GM12878 (cell line): ENCODE data around the gene DEGS2. TPM values are rescaled to one million over a fixed set of nuclear protein-coding genes. Genes with fewer than 3 reads are reported as not detected.

Source experiments
- ATAC-seq: fragments of 200-7000 bp; cut with Tn5 transposase; 3 replicates; pipeline ENCODE4 v1.9.1; 2020; ENCODE audit warnings: mild to moderate bottlenecking, moderate library complexity
- BruUV-seq: library from RNA; stranded (reverse); fragments of 400-500 nt; replicated peaks from 2 replicates; lab custom pipeline; 2021; lab: Mats Ljungman, UMichigan
- CTCF ChIA-PET: fragments of 300-600 bp; sonication (Branson Sonifier 250); formaldehyde crosslinking; extraction: SDS; loops from one replicate; lab custom pipeline; 2021; ENCODE audit warnings: inconsistent platforms; lab: Yijun Ruan, JAX
- POLR2A ChIA-PET: fragments of 350-600 bp; formaldehyde crosslinking; extraction: SDS; loops from one replicate; lab custom pipeline; 2021; ENCODE audit warnings: inconsistent platforms; lab: Charles Lee
- RAD21 ChIA-PET: fragments of 300-600 bp; sonication (Branson Sonifier 250); formaldehyde crosslinking; loops from one replicate; lab custom pipeline; 2023; ENCODE audit warnings: antibody characterized with exemption; ENCODE audit not compliant: unreplicated experiment; lab: Charles Lee
- SMC1A ChIA-PET: fragments of 300-600 bp; sonication (Branson Sonifier 250); formaldehyde crosslinking; loops from one replicate; lab custom pipeline; 2023; ENCODE audit not compliant: unreplicated experiment, uncharacterized antibody; lab: Charles Lee
- DNase-seq: peaks from one replicate; pipeline ENCODE4 v3.0.0-alpha.2; 2011; ENCODE audit warnings: low read depth, low spot score
- FAIRE-seq: peaks from 3 replicates; lab custom pipeline; 2011; peaks lifted over from hg19 to GRCh38; lab: Jason Lieb, UNC
- H2AFZ ChIP-seq: 2 replicates; pipeline ENCODE4 v1.6.0; 2011; ENCODE audit warnings: low read depth, low read length, control low read depth; ENCODE audit not compliant: control insufficient read depth
- H3K27ac ChIP-seq: 2 replicates; pipeline ENCODE4 v1.5.1; 2011; ENCODE audit warnings: control low read depth; ENCODE audit not compliant: control insufficient read depth, insufficient read depth
- H3K27me3 ChIP-seq, 2 experiments: replicated peaks in 1 of 2; 2 replicates each; pipeline versions ENCODE4 v1.6.0 to v1.6.1; 2011; ENCODE audit warnings: low read length in 1 of 2; ENCODE audit not compliant: control insufficient read depth in 2 of 2, insufficient read depth in 2 of 2
- H3K36me3 ChIP-seq, 2 experiments: 2 replicates each; pipeline ENCODE4 v1.5.1; 2011; ENCODE audit warnings: low read length in 1 of 2; ENCODE audit not compliant: control insufficient read depth in 2 of 2, insufficient read depth in 2 of 2
- H3K4me1 ChIP-seq: 2 replicates; pipeline ENCODE4 v1.6.1; 2011; ENCODE audit warnings: mild to moderate bottlenecking, low read length, moderate library complexity, mixed read lengths; ENCODE audit not compliant: control insufficient read depth, insufficient read depth
- H3K4me2 ChIP-seq: 2 replicates; pipeline ENCODE4 v1.6.0; 2011; ENCODE audit warnings: control low read depth; ENCODE audit not compliant: control insufficient read depth, insufficient read depth
- H3K4me3 ChIP-seq: fragments of 200-600 bp; sonication (generic); 2 replicates; pipeline ENCODE4 v1.5.1; 2016
- H3K79me2 ChIP-seq: 2 replicates; pipeline ENCODE4 v1.6.0; 2011; ENCODE audit warnings: low read length; ENCODE audit not compliant: control insufficient read depth, insufficient read depth
- H3K9ac ChIP-seq: 2 replicates; pipeline ENCODE4 v1.8.0; 2011; ENCODE audit warnings: low read length, control low read depth, mixed read lengths; ENCODE audit not compliant: control insufficient read depth, insufficient read depth
- H3K9me3 ChIP-seq: replicated peaks from 3 replicates; pipeline ENCODE4 v1.5.1; 2011; ENCODE audit warnings: mild to moderate bottlenecking, low read length; ENCODE audit not compliant: control insufficient read depth, insufficient read depth
- H4K20me1 ChIP-seq: 2 replicates; pipeline ENCODE4 v1.6.0; 2011; ENCODE audit not compliant: control insufficient read depth, insufficient read depth
- ESRRA ChIP-seq: IDR thresholded peaks from 2 replicates; pipeline ENCODE4 v1.6.1; 2012; ENCODE audit warnings: mild to moderate bottlenecking, low read length, improper control_type of control experiment
- KDM1A ChIP-seq: fragments of 200-600 bp; sonication (generic); IDR thresholded peaks from 2 replicates; pipeline ENCODE4 v1.6.1; 2016; ENCODE audit warnings: borderline replicate concordance
- SMAD1 ChIP-seq: fragments of 450-650 bp; IDR thresholded peaks from 2 replicates; pipeline ENCODE4 v1.6.1; 2018; ENCODE audit warnings: mild to moderate bottlenecking, low read depth; ENCODE audit not compliant: partially characterized antibody
- USF2 ChIP-seq: IDR thresholded peaks from 2 replicates; pipeline ENCODE4 v1.6.1; 2011; ENCODE audit warnings: low read depth, low read length, improper control_type of control experiment, borderline replicate concordance
- whole genome bisulfite sequencing: methylation state at CpG from one replicate; pipeline ENCODE4 v1.1.6; 2016; ENCODE audit warnings: low lambda C conversion rate; ENCODE audit not compliant: insufficient replicate concordance, insufficient coverage; ENCODE audit errors: missing lambda C conversion rate; 5-methylcytosine and 5-hydroxymethylcytosine counted together
- in situ Hi-C: fragments of 300-500 bp; cut with MboI; formaldehyde crosslinking; loops from 9 replicates; pipeline ENCODE4 v1.14.3; 2018; ENCODE audit warnings: mixed read lengths
- intact Hi-C: fragments of 100-400 bp; cut with micrococcal nuclease; formaldehyde crosslinking; loops from one replicate; pipeline ENCODE4 v1.14.2; 2022; ENCODE audit not compliant: unreplicated experiment
- polyA plus RNA-seq, 11 experiments: library from polyadenylated mRNA; depleted of rRNA in 4 of 11; unstranded in 6 of 11; stranded (reverse) in 5 of 11; fragments of >200 nt; fragmentation: Nextera tagmentation in 4 of 11; fragmentation: Illumina TruSeq in 1 of 11; extraction: Ambion mirVana in 4 of 11; extraction: Trizol in 1 of 11; gene quantifications; 1 replicate in 1 of 11; 2 replicates in 10 of 11; pipeline versions ENCODE4 v1.2.1 to v1.2.3, GENCODE V29; 2011 to 2016; ENCODE audit warnings: inconsistent platforms in 2 of 11, missing spikeins in 2 of 11, low read depth in 1 of 11
- total RNA-seq, 4 experiments: library from RNA; depleted of rRNA in 3 of 4; stranded (reverse); fragments of >200 nt in 3 of 4; fragmentation: Illumina TruSeq in 1 of 4; extraction: Trizol in 1 of 4; gene quantifications; 2 replicates each; pipeline versions ENCODE4 v1.2.1 to v1.2.3, GENCODE V29; 2013 to 2021

DEGS2 gene
- total and polyA plus RNA-seq, 10 of the 15 experiments (the other 5 are each of a cell fraction or from before 2014, with no cell fraction given) = 0.01 to 2.5 (median 0.45) TPM; not detected in 1

- Histone ChIP-seq H3K4me3 (no peak overlapping the region), H3K36me3 (peaks cover 37 to 40% of the 10 kb centered on the region in 2 experiments), H3K4me2 (no peak overlapping the region), H3K27me3 (no peaks in the 10 kb centered on the region), H3K4me1 (peaks cover 9% of the 10 kb centered on the region), H3K9ac (no peak overlapping the region), H3K27ac (no peak overlapping the region), H3K9me3 (no peaks in the 10 kb centered on the region), H3K79me2 (no peaks in the 10 kb centered on the region)
- ATAC-seq (no peak), DNase-seq (no peak), FAIRE-seq (no peak)
- SMC1A ChIA-PET = interaction anchor here (1.1 to 4.4 kb wide), 4 partner anchors 13 to 119 kb away, joined by 3 to 31 read pairs (median 7); no protein-coding TSS in a partner anchor
- WGBS = 85% methylated on average over 8 of the region's 8 CpGs
- in situ Hi-C loops = no loop called here
- RAD21 ChIA-PET = interaction anchor here (0.9 to 2.7 kb wide), 3 partner anchors 30 to 45 kb away, joined by 3 to 12 read pairs (median 6); no protein-coding TSS in a partner anchor
- no peak for TF ChIP-seq SMAD1
- no peak for TF ChIP-seq USF2
- no peak for TF ChIP-seq ESRRA
- no peak for TF ChIP-seq KDM1A
- TF ChIP-seq, all 136 proteins: peak for 0
- POLR2A ChIA-PET = interaction anchor here (0.6 to 1.0 kb wide), 2 partner anchors 30 to 41 kb away, joined by 3 to 5 read pairs; no protein-coding TSS in a partner anchor
- H2AFZ ChIP-seq = no peak overlapping the region
- no TSS peak for BruUV-seq
- CTCF ChIA-PET = interaction anchor here (0.9 to 4.0 kb wide), 5 partner anchors 21 to 120 kb away, joined by 3 to 28 read pairs (median 10); no protein-coding TSS in a partner anchor
- no peaks in the 10 kb centered on the region for H4K20me1 ChIP-seq
- intact Hi-C loops = no loop called here
These were observed 57.2 kb downstream of the DEGS2 start for GRCh38 chr14:100102156-100102785.
